Naive thymus-derived CD4-positive, alpha-beta T cell (primary cell): ENCODE results near the gene ADAMTS6. TPM values are rescaled to one million over a fixed set of nuclear protein-coding genes. Genes with fewer than 3 reads are reported as not detected.
"Not testable (repeated sequence)": the region's sequence is repeated elsewhere in the genome, so short reads cannot be mapped to it uniquely, and the experiment has no call there.

Experiments
- ATAC-seq: fragments of 150-1000 bp; cut with Tn5 transposase; 2 replicates; pipeline ENCODE4 v1.10.0; 2021; ENCODE audit warnings: mild to moderate bottlenecking, moderate library complexity
- CTCF ChIA-PET: fragments of 350-600 bp; sonication (Branson Sonifier 250); formaldehyde crosslinking; loops from one replicate; lab custom pipeline; 2021; ENCODE audit warnings: antibody characterized with exemption; lab: Charles Lee
- POLR2A ChIA-PET: fragments of 350-600 bp; sonication (Branson Sonifier 250); formaldehyde crosslinking; loops from one replicate; lab custom pipeline; 2021; ENCODE audit warnings: antibody characterized with exemption, inconsistent platforms; lab: Charles Lee
- DNase-seq, 9 donors: peaks; one replicate each; pipeline versions ENCODE4 v3.0.0 to v3.0.0-alpha.2; 2020 to 2022; ENCODE audit warnings: mixed read lengths in 1 of 9
- H3K27ac ChIP-seq: one replicate; pipeline ENCODE4 v1.7.0; 2013; ENCODE audit warnings: mild to moderate bottlenecking, low read depth, low read length, moderate library complexity
- H3K27me3 ChIP-seq, 2 donors: one replicate each; pipeline ENCODE4 v1.7.0; 2013; ENCODE audit warnings: low read length in 2 of 2, mild to moderate bottlenecking in 2 of 2, moderate library complexity in 2 of 2; ENCODE audit not compliant: control insufficient read depth in 2 of 2, insufficient read depth in 2 of 2
- H3K36me3 ChIP-seq, 3 experiments: 1 replicate in 2 of 3; 2 replicates in 1 of 3; pipeline ENCODE4 v1.7.0; 2013; ENCODE audit warnings: low read length in 3 of 3, mild to moderate bottlenecking in 3 of 3, moderate library complexity in 1 of 3; ENCODE audit not compliant: insufficient read depth in 3 of 3, control insufficient read depth in 2 of 3
- H3K4me1 ChIP-seq, 2 donors: one replicate each; pipeline ENCODE4 v1.7.0; 2013; ENCODE audit warnings: low read length in 2 of 2, mild to moderate bottlenecking in 2 of 2, moderate library complexity in 1 of 2; ENCODE audit not compliant: control insufficient read depth in 2 of 2, insufficient read depth in 2 of 2
- H3K4me3 ChIP-seq: 2 replicates; pipeline ENCODE4 v1.7.0; 2013; ENCODE audit warnings: mild to moderate bottlenecking, low read length
- H3K9me3 ChIP-seq, 3 experiments: 1 replicate in 2 of 3; 2 replicates in 1 of 3; pipeline ENCODE4 v1.7.0; 2013; ENCODE audit warnings: low read length in 3 of 3; ENCODE audit not compliant: control insufficient read depth in 2 of 3
- H3K27ac Mint-ChIP-seq, 9 donors: one replicate each; pipeline ENCODE4 v1.8.0; 2020 to 2022; ENCODE audit warnings: mixed read lengths in 9 of 9, mild to moderate bottlenecking in 8 of 9, moderate library complexity in 5 of 9, inconsistent platforms in 2 of 9
- H3K27me3 Mint-ChIP-seq, 5 donors: one replicate each; pipeline ENCODE4 v1.8.0; 2021 to 2022; ENCODE audit warnings: mixed read lengths in 5 of 5, mild to moderate bottlenecking in 1 of 5
- H3K36me3 Mint-ChIP-seq, 5 donors: one replicate each; pipeline ENCODE4 v1.8.0; 2020 to 2022; ENCODE audit warnings: mixed read lengths in 5 of 5, mild to moderate bottlenecking in 3 of 5, inconsistent platforms in 1 of 5
- H3K4me1 Mint-ChIP-seq, 7 donors: one replicate each; pipeline ENCODE4 v1.8.0; 2020 to 2022; ENCODE audit warnings: mixed read lengths in 7 of 7, mild to moderate bottlenecking in 3 of 7, inconsistent platforms in 1 of 7
- H3K4me3 Mint-ChIP-seq, 10 donors: one replicate each; pipeline ENCODE4 v1.8.0; 2020 to 2022; ENCODE audit warnings: mild to moderate bottlenecking in 10 of 10, mixed read lengths in 10 of 10, moderate library complexity in 6 of 10, inconsistent platforms in 2 of 10
- H3K9me3 Mint-ChIP-seq, 11 donors: one replicate each; pipeline ENCODE4 v1.8.0; 2020 to 2022; ENCODE audit warnings: mixed read lengths in 11 of 11, mild to moderate bottlenecking in 4 of 11, inconsistent platforms in 1 of 11, moderate library complexity in 1 of 11
- intact Hi-C, 2 donors: fragments of 100-400 bp; cut with micrococcal nuclease; formaldehyde crosslinking; loops; one replicate each; pipeline ENCODE4 v1.15.1; 2023
- polyA plus RNA-seq, 2 donors: library from polyadenylated mRNA; unstranded; fragments of 300-500 nt; fragmentation: Illumina TruSeq; gene quantifications; one replicate each; pipeline ENCODE4 v1.2.3, GENCODE V29; 2021
- total RNA-seq, 6 experiments: library from RNA in 5 of 6; stranded (reverse) in 5 of 6; gene quantifications; 1 replicate in 5 of 6; 2 replicates in 1 of 6; pipeline ENCODE4 v1.2.3 and lab custom pipeline; 2021 to 2026

The ADAMTS6 gene
- total and polyA plus RNA-seq, 7 experiments from 2014 or later = 0.14 to 4.5 (median 2.6) TPM

DNA sequence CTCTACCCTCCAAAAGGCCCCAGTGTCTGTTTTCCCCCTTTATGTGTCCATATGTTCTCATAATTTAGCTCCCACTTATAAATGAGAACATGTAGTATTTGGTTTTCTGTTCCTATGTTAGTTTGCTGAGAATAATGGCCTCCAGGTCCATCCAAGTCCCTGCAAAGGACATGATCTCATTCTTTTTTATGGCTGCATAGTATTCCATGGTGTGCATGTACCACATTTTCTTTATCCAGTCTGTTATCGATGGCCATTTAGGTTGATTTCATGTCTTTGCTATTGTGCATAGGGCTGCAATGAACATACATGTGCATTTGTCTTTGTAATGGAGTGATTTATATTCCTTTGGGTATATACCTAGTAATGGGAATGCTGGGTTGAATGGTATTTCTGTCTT, 161.0 kb downstream of the ADAMTS6 start:
- H3K27me3 ChIP-seq, CTCF ChIA-PET, H3K36me3 Mint-ChIP-seq, H3K9me3 Mint-ChIP-seq, DNase-seq, H3K4me3 Mint-ChIP-seq, intact Hi-C loops, H3K27ac ChIP-seq, H3K4me3 ChIP-seq, H3K4me1 ChIP-seq, ATAC-seq, POLR2A ChIA-PET, H3K36me3 ChIP-seq, H3K9me3 ChIP-seq, H3K4me1 Mint-ChIP-seq, H3K27ac Mint-ChIP-seq, H3K27me3 Mint-ChIP-seq: not testable (repeated sequence)

DNA sequence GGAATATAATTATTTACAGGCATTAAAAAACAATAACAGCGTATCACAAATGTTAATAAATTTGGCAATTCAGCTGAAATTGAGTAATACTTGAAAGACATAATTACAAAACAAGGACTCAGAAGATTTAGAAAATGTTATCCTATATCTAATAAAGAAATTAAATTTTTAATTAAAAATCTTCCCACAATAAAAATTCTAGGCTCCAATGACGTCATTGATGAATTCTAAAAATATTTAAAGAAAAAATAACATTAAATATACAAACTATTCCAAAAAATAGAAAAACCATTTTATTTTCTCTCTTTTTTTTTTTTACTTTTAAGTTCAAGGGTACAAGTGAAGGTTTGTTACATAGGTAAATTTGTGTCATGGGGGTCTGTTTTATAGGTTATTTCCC, 161.5 kb downstream of the ADAMTS6 start:
- CTCF ChIA-PET = no interaction called here
- POLR2A ChIA-PET = no interaction called here
- Mint-ChIP-seq H3K4me3 (no peak overlapping the region), H3K36me3 (peaks cover 0 to 8% (median 0%) of the 10 kb centered on the region in 5 donors), H3K27ac (no peak overlapping the region), H3K4me1 (no peaks in the 10 kb centered on the region), H3K27me3 (no peaks in the 10 kb centered on the region), H3K9me3 (peaks cover 0 to 10% (median 3%) of the 10 kb centered on the region in 11 donors)
- DNase-seq (no peak), ATAC-seq (no peak)
- Histone ChIP-seq H3K27me3 (no peaks in the 10 kb centered on the region), H3K4me3 (no peak overlapping the region), H3K9me3 (no peaks in the 10 kb centered on the region), H3K36me3 (no peaks in the 10 kb centered on the region), H3K4me1 (no peaks in the 10 kb centered on the region), H3K27ac (no peak overlapping the region)
- intact Hi-C loops = no loop called here

DNA sequence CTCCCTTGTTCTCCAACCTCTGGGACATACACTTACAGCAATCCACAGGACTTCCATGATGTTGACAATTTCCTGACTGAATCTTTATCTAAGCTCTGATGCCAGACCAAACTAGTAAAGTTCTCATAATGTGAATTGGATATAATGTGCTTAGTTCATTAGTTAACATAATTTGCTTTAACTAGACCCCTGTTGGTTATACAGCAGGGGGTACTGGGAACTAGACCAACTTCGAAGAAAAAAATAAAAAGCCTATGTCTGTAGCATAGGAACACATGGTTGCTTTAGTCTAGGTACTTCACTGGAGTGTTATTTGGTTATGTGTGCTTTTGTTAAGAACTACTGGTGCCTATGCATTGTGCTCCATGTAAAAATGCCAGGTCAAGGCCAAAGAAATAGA, 173.8 kb downstream of the ADAMTS6 start:
- peaks cover 0 to 2% (median 0%) of the 10 kb centered on the region in 5 donors for H3K27me3 Mint-ChIP-seq
- Histone ChIP-seq H3K36me3 (no peaks in the 10 kb centered on the region), H3K9me3 (no peaks in the 10 kb centered on the region), H3K4me3 (no peak overlapping the region), H3K4me1 (no peaks in the 10 kb centered on the region), H3K27me3 (no peaks in the 10 kb centered on the region), H3K27ac (no peak overlapping the region)
- ChIA-PET POLR2A (no interaction called here), CTCF (no interaction called here)
- DNase-seq (no peak), ATAC-seq (no peak)
- no peaks in the 10 kb centered on the region for H3K36me3 Mint-ChIP-seq
- no peak overlapping the region for H3K27ac Mint-ChIP-seq
- intact Hi-C loops = no loop called here
- H3K4me3 Mint-ChIP-seq = no peak overlapping the region
- H3K4me1 Mint-ChIP-seq = no peaks in the 10 kb centered on the region
- H3K9me3 Mint-ChIP-seq = no peaks in the 10 kb centered on the region

DNA sequence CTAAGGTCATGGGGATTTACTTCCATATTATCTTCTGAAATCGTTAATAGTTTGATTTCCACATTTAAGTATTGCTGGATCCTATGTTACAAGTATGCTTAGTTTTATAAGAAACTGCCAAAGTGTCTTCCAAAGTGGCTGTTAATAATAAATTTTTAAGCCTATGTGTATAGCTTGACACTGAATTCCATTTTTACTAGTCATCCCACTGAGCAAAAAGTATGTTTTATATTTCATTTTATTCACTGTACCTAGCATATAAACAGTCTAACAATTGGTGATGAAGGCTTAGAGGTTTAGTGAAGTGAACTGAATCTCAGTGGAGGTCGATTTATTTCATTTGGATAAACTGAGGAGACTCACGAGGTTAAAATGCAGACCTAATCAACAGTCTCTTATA, 174.6 kb downstream of the ADAMTS6 start:
- Histone ChIP-seq H3K27me3 (no peaks in the 10 kb centered on the region), H3K36me3 (no peaks in the 10 kb centered on the region), H3K4me1 (no peaks in the 10 kb centered on the region), H3K27ac (no peak overlapping the region), H3K4me3 (no peak overlapping the region), H3K9me3 (no peaks in the 10 kb centered on the region)
- intact Hi-C loops = no loop called here
- H3K36me3 Mint-ChIP-seq = no peaks in the 10 kb centered on the region
- H3K4me1 Mint-ChIP-seq = no peaks in the 10 kb centered on the region
- ATAC-seq (no peak), DNase-seq (no peak)
- ChIA-PET POLR2A (no interaction called here), CTCF (no interaction called here)
- no peaks in the 10 kb centered on the region for H3K9me3 Mint-ChIP-seq
- H3K27ac Mint-ChIP-seq = no peak overlapping the region
- no peaks in the 10 kb centered on the region for H3K27me3 Mint-ChIP-seq
- H3K4me3 Mint-ChIP-seq = no peak overlapping the region

DNA sequence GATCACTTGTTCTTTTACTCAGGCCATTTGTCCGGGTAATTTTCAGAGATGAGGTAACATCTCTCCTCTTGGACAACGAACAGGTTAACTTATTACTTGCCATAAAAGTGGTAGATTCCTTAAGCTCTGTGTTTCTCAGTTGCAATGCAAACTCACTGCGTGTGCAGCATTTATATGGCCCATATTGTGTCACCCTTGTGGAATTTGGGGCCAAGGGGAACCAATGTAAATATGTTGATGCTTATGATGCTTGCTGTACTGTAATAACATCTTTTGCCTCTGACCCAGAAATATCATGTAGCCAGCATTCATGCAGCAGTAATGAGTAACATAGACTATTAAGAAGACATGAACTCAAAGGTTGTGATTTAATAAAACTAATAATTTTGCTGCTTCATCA, 175.8 kb downstream of the ADAMTS6 start:
- no peaks in the 10 kb centered on the region for H3K36me3 Mint-ChIP-seq
- H3K27me3 ChIP-seq = no peaks in the 10 kb centered on the region
- no peak overlapping the region for H3K27ac ChIP-seq
- H3K9me3 Mint-ChIP-seq = no peaks in the 10 kb centered on the region
- H3K4me1 Mint-ChIP-seq = no peaks in the 10 kb centered on the region
- POLR2A ChIA-PET = no interaction called here
- H3K27me3 Mint-ChIP-seq = no peaks in the 10 kb centered on the region
- no peak overlapping the region for H3K4me3 Mint-ChIP-seq
- H3K9me3 ChIP-seq = no peaks in the 10 kb centered on the region
- H3K36me3 ChIP-seq = no peaks in the 10 kb centered on the region
- no peak for DNase-seq
- no peak for ATAC-seq
- H3K27ac Mint-ChIP-seq = no peak overlapping the region
- H3K4me3 ChIP-seq = no peak overlapping the region
- CTCF ChIA-PET = no interaction called here
- no peaks in the 10 kb centered on the region for H3K4me1 ChIP-seq
- intact Hi-C loops = no loop called here

DNA sequence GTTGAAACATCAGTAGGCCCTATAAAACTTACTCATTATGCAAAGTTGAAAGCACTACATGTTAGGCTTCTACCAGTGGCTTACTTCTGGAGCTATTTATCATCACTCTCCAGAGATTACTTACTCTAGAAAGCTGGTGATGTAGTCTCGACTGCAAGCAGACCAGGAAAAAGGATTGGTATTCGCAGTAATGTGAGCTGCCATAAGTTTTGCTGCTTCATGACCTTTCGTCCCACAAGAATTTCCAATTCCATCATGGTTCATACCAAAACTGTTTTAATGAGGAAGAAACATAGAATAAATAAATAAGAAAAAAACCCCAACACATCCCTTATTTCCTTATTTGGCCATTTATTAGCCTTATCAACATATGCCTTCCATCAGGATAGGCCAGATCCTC, 181.9 kb downstream of the ADAMTS6 start:
- H3K4me1 ChIP-seq = no peaks in the 10 kb centered on the region
- H3K36me3 Mint-ChIP-seq = no peaks in the 10 kb centered on the region
- CTCF ChIA-PET = no interaction called here
- peaks cover 0 to 2% (median 0%) of the 10 kb centered on the region in 5 donors for H3K27me3 Mint-ChIP-seq
- H3K27me3 ChIP-seq = no peaks in the 10 kb centered on the region
- no peaks in the 10 kb centered on the region for H3K9me3 Mint-ChIP-seq
- no peak overlapping the region for H3K27ac Mint-ChIP-seq
- H3K4me3 Mint-ChIP-seq = no peak overlapping the region
- ATAC-seq (no peak), DNase-seq (no peak)
- no peaks in the 10 kb centered on the region for H3K4me1 Mint-ChIP-seq
- H3K4me3 ChIP-seq = no peak overlapping the region
- H3K27ac ChIP-seq = no peak overlapping the region
- POLR2A ChIA-PET = no interaction called here
- no peaks in the 10 kb centered on the region for H3K9me3 ChIP-seq
- intact Hi-C loops = no loop called here
- H3K36me3 ChIP-seq = no peaks in the 10 kb centered on the region

DNA sequence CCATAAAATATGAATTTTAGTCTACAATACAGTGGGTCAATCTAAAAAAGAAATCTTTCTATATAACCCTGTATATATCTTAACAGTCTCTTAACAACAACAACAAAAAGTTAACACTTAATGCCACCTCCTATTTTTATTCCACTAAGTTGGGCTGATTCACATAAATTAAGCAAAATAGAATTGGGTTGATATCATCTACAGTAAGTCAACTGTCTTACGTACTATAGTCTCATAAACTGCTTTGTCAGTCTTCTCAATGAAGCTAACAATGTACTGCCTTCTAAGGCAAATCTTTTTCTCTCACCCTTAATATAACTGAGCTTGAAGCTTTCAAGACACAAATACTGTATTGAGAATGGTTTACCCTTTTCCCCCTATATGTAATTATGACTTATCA, 185.7 kb downstream of the ADAMTS6 start:
- Mint-ChIP-seq H3K9me3 (no peaks in the 10 kb centered on the region), H3K27ac (no peak overlapping the region), H3K4me3 (no peak overlapping the region), H3K36me3 (no peaks in the 10 kb centered on the region), H3K27me3 (peaks cover 0 to 2% (median 0%) of the 10 kb centered on the region in 5 donors), H3K4me1 (no peaks in the 10 kb centered on the region)
- no peak for ATAC-seq
- intact Hi-C loops = no loop called here
- Histone ChIP-seq H3K4me3 (no peak overlapping the region), H3K27ac (no peak overlapping the region), H3K9me3 (no peaks in the 10 kb centered on the region), H3K4me1 (no peaks in the 10 kb centered on the region), H3K36me3 (no peaks in the 10 kb centered on the region), H3K27me3 (no peaks in the 10 kb centered on the region)
- no peak for DNase-seq
- CTCF ChIA-PET = no interaction called here
- POLR2A ChIA-PET = no interaction called here
